Fibroblast of villous mesenchyme (primary cell): ENCODE measurements around the gene KLHL3. TPM values are rescaled to one million over a fixed set of nuclear protein-coding genes. Genes with fewer than 3 reads are reported as not detected.

Experiments
- DNase-seq: peaks from one replicate; pipeline ENCODE4 v3.0.0-alpha.2; 2010; ENCODE audit warnings: low read depth
- H3K4me3 ChIP-seq: 2 replicates; pipeline ENCODE4 v1.5.1; 2011; ENCODE audit warnings: low read depth, mild to moderate bottlenecking, low read length
- CTCF ChIP-seq: IDR thresholded peaks from 2 replicates; pipeline ENCODE4 v1.5.1; 2012; ENCODE audit warnings: low read depth, mild to moderate bottlenecking, low read length; ENCODE audit not compliant: insufficient read depth
- total RNA-seq: library from RNA; depleted of rRNA; stranded (reverse); fragments of >200 nt; gene quantifications from 2 replicates; pipeline ENCODE4 v1.2.3, GENCODE V29; 2012

KLHL3 gene
- total RNA-seq, 1 donor, result 3.0 TPM

GRCh38 chr5:137639645-137640044, 96.2 kb downstream of the KLHL3 start:
- no peak overlapping the region for H3K4me3 ChIP-seq
- DNase-seq, result no peak
- no peak for TF ChIP-seq CTCF

GRCh38 chr5:137638841-137639240, 97.0 kb downstream of the KLHL3 start:
- no peak for TF ChIP-seq CTCF
- H3K4me3 ChIP-seq, result no peak overlapping the region
- no peak for DNase-seq

GRCh38 chr5:137636830-137637714, 98.8 kb downstream of the KLHL3 start:
- no peak for TF ChIP-seq CTCF
- H3K4me3 ChIP-seq, result no peak overlapping the region
- DNase-seq, result no peak

- DNase-seq, result no peak
- H3K4me3 ChIP-seq, result no peak overlapping the region
- no peak for TF ChIP-seq CTCF
Measured at GRCh38 chr5:137636099-137636498, 99.8 kb downstream of the KLHL3 start.

GRCh38 chr5:137635521-137635921, 100.4 kb downstream of the KLHL3 start:
- no peak overlapping the region for H3K4me3 ChIP-seq
- no peak for DNase-seq

GRCh38 chr5:137633896-137634295, 102.0 kb downstream of the KLHL3 start:
- no peak overlapping the region for H3K4me3 ChIP-seq
- no peak for TF ChIP-seq CTCF
- no peak for DNase-seq

More at GRCh38 chr5:137635521-137635921, 100.4 kb downstream of the KLHL3 start:
- TF ChIP-seq CTCF, result no peak
